HepG2 (cell line): ENCODE results near the gene B4GALT3. TPM values are rescaled to one million over a fixed set of nuclear protein-coding genes. Genes with fewer than 3 reads are reported as not detected.

Experiments
- ARNT ChIP-seq: fragments of 450-650 bp; IDR thresholded peaks from 2 replicates; pipeline ENCODE4 v1.6.1; 2017
- DMAP1 ChIP-seq: IDR thresholded peaks from 2 replicates; pipeline ENCODE4 v1.6.1; 2016
- ELF1 ChIP-seq: sonication (generic); formaldehyde crosslinking; IDR thresholded peaks from 2 replicates; pipeline ENCODE4 v1.4.0; 2020; ENCODE audit warnings: missing genetic modification reagents
- GATAD1 ChIP-seq: IDR thresholded peaks from 2 replicates; pipeline ENCODE4 v1.6.1; 2016; ENCODE audit warnings: missing genetic modification reagents, missing compliant biosample characterization
- HOXA5 ChIP-seq: sonication (generic); formaldehyde crosslinking; IDR thresholded peaks from 2 replicates; pipeline ENCODE4 v1.4.0; 2020; ENCODE audit warnings: missing genetic modification reagents
- MAX ChIP-seq: IDR thresholded peaks from 2 replicates; pipeline ENCODE4 v1.6.1; 2012; ENCODE audit warnings: inconsistent platforms
- NONO ChIP-seq, 2 experiments: fragments of 450-650 bp in 1 of 2; sonication (generic) in 1 of 2; formaldehyde crosslinking in 1 of 2; IDR thresholded peaks in 1 of 2; conservative IDR thresholded peaks in 1 of 2; 2 replicates each; pipeline versions ENCODE4 v1.6.1 to v1.8.0; 2017 to 2022; ENCODE audit warnings: mild to moderate bottlenecking in 1 of 2, missing genetic modification reagents in 1 of 2, moderate library complexity in 1 of 2
- RBM39 ChIP-seq: fragments of 200-400 bp; formaldehyde crosslinking; IDR thresholded peaks from one replicate; pipeline ENCODE4 v1.6.1; 2018; ENCODE audit warnings: antibody characterized with exemption, mild to moderate bottlenecking, low read depth, low read length; ENCODE audit not compliant: poor library complexity, severe bottlenecking
- SKIL ChIP-seq: sonication (generic); formaldehyde crosslinking; IDR thresholded peaks from 2 replicates; pipeline ENCODE4 v1.8.0; 2022; ENCODE audit warnings: missing genetic modification reagents, mild to moderate bottlenecking, moderate library complexity, borderline replicate concordance
- ZBTB26 ChIP-seq: IDR thresholded peaks from 2 replicates; pipeline ENCODE4 v1.6.1; 2016; ENCODE audit warnings: missing compliant biosample characterization, missing genetic modification reagents, borderline replicate concordance
- ZNF264 ChIP-seq: sonication (generic); formaldehyde crosslinking; IDR thresholded peaks from 2 replicates; pipeline ENCODE4 v1.4.0; 2020; ENCODE audit warnings: missing genetic modification reagents
- ZNF547 ChIP-seq: sonication (generic); formaldehyde crosslinking; IDR thresholded peaks from 2 replicates; pipeline ENCODE4 v1.5.1; 2020; ENCODE audit warnings: mild to moderate bottlenecking, missing genetic modification reagents
- ZNF589 ChIP-seq: sonication (generic); formaldehyde crosslinking; conservative IDR thresholded peaks from 2 replicates; pipeline ENCODE4 v1.8.0; 2022; ENCODE audit warnings: mild to moderate bottlenecking, moderate library complexity, missing genetic modification reagents
- ZNF879 ChIP-seq: sonication (generic); formaldehyde crosslinking; IDR thresholded peaks from 2 replicates; pipeline ENCODE4 v1.8.1; 2023; ENCODE audit warnings: missing genetic modification reagents
- polyA plus RNA-seq, 8 experiments: library from polyadenylated mRNA; depleted of rRNA in 3 of 8; stranded (reverse) in 7 of 8; unstranded in 1 of 8; fragments of >200 nt; fragmentation: Illumina TruSeq in 4 of 8; extraction: Trizol in 4 of 8; gene quantifications; 2 replicates each; pipeline versions ENCODE4 v1.2.1 to v1.2.3, GENCODE V29; 2011 to 2016; ENCODE audit warnings: low read depth in 4 of 8, missing spikeins in 1 of 8, mixed read lengths in 1 of 8; ENCODE audit not compliant: insufficient read depth in 1 of 8
- total RNA-seq, 5 experiments: library from RNA; depleted of rRNA; stranded (reverse); fragments of >200 nt; fragmentation: Illumina TruSeq; extraction: Trizol; gene quantifications; 2 replicates each; pipeline ENCODE4 v1.2.3, GENCODE V29; 2016; ENCODE audit warnings: low read depth in 1 of 5
- TF ChIP-seq, protein P1 (sequence below): sonication (generic); formaldehyde crosslinking; IDR thresholded peaks from 2 replicates; pipeline ENCODE4 v1.4.0; 2020; ENCODE audit warnings: missing genetic modification reagents
- TF ChIP-seq, protein P2 (sequence below): sonication (generic); formaldehyde crosslinking; IDR thresholded peaks from 2 replicates; pipeline ENCODE4 v1.4.0; 2020; ENCODE audit warnings: mild to moderate bottlenecking, missing genetic modification reagents

Gene B4GALT3
- total and polyA plus RNA-seq, 2 of the 13 experiments (the other 11 are each of a cell fraction or from before 2014, with no cell fraction given) = 35.6 to 40.4 TPM

- TF ChIP-seq GATAD1 (CRISPR knock-in tag) = peak; percentile 32; the same call in 1 of the 2 replicates
- TF ChIP-seq, protein P1, sequence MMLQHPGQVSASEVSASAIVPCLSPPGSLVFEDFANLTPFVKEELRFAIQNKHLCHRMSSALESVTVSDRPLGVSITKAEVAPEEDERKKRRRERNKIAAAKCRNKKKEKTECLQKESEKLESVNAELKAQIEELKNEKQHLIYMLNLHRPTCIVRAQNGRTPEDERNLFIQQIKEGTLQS (CRISPR knock-in tag) = peak; percentile 37; the same call in 1 of the 2 replicates
- TF ChIP-seq ZNF879 (CRISPR knock-in tag) = 0 out of 2 replicates have a peak, but pooled peaks have one; percentile 31
- peak; percentile 67; the same call in 1 of the 2 replicates for TF ChIP-seq ZNF589 (CRISPR knock-in tag)
- 0 out of 2 replicates have a peak, but pooled peaks have one; percentile 52 for TF ChIP-seq ZNF264
- TF ChIP-seq MAX = peak; percentile 40
- TF ChIP-seq HOXA5 (CRISPR knock-in tag) = no peak
- TF ChIP-seq SKIL (CRISPR knock-in tag) = no peak
- TF ChIP-seq, protein P2, sequence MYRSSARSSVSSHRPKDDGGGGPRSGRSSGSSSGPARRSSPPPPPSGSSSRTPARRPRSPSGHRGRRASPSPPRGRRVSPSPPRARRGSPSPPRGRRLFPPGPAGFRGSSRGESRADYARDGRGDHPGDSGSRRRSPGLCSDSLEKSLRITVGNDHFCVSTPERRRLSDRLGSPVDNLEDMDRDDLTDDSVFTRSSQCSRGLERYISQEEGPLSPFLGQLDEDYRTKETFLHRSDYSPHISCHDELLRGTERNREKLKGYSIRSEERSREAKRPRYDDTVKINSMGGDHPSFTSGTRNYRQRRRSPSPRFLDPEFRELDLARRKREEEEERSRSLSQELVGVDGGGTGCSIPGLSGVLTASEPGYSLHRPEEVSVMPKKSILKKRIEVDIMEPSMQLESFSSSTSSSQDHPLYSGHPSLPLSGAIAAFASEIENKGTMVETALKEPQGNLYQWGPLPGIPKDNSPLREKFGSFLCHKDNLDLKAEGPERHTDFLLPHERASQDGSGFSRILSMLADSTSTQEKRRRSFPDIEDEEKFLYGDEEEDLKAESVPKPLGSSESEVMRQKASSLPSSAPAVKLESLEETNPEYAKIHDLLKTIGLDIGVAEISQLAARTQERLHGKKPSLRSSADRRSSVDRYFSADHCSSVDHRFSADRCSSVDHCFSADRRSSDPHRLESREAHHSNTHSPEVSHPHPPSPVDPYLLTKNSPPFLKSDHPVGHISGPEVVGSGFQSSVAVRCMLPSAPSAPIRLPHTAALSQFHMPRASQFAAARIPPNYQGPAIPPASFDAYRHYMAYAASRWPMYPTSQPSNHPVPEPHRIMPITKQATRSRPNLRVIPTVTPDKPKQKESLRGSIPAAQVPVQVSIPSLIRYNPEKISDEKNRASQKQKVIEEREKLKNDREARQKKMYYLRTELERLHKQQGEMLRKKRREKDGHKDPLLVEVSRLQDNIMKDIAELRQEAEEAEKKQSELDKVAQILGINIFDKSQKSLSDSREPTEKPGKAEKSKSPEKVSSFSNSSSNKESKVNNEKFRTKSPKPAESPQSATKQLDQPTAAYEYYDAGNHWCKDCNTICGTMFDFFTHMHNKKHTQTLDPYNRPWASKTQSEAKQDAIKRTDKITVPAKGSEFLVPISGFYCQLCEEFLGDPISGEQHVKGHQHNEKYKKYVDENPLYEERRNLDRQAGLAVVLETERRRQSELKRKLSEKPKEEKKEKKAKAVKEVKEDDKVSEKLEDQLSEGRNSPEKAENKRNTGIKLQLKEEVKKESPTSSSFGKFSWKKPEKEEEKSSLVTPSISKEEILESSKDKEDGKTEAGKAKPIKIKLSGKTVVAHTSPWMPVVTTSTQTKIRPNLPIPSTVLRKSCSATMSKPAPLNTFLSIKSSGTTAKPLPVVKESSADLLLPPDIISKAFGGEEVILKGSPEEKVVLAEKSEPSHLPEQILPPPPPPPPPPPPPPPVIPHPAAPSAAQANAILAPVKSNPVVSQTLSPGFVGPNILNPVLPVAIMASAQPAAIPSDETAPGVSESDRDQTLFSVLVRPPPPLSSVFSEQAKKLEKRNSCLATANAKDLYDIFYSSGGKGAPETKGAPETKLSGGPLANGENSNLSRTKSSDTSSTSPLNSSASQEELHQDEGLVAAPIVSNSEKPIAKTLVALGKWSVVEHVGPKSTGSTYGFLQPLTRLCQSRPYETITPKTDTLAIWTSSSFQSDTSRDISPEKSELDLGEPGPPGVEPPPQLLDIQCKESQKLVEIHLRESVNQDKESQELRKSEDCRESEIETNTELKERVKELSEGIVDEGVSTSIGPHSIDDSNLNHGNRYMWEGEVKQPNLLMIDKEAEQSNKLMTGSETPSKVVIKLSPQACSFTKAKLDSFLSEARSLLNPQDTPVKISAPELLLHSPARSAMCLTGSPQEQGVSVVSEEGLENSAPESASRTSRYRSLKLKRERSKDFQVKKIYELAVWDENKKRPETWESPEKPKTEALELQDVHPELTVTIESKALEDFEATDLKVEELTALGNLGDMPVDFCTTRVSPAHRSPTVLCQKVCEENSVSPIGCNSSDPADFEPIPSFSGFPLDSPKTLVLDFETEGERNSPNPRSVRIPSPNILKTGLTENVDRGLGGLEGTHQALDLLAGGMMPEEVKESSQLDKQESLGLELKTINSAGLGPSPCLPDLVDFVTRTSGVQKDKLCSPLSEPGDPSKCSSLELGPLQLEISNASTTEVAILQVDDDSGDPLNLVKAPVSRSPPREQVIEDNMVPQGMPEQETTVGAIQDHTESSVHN (CRISPR knock-in tag) = no peak
- TF ChIP-seq DMAP1 = no peak
- peak; percentile 55 for TF ChIP-seq RBM39
- no peak for TF ChIP-seq NONO (IDR thresholded peaks at IDR 0.05)
- TF ChIP-seq NONO (CRISPR knock-in tag; conservative IDR thresholded peaks at IDR 0.05) = peak; percentile 79
- TF ChIP-seq ZBTB26 (CRISPR knock-in tag) = peak; percentile 84; the same call in 1 of the 2 replicates
- peak; percentile 54; the same call in 1 of the 2 replicates for TF ChIP-seq ZNF547 (CRISPR knock-in tag)
- TF ChIP-seq ARNT = no peak
- TF ChIP-seq ELF1 (CRISPR knock-in tag) = peak; percentile 75
Measured at GRCh38 chr1:161132410-161133219, 44.7 kb downstream of the B4GALT3 start, which contains the start of gene DEDD (continued).
